H9 (cell line): Measurements from ENCODE around the gene LMNTD1. TPM values are rescaled to one million over a fixed set of nuclear protein-coding genes. Genes with fewer than 3 reads are reported as not detected.

Source experiments
- DNase-seq: peaks from one replicate; pipeline ENCODE4 v3.0.0-alpha.2; 2017
- H2AFZ ChIP-seq: one replicate; pipeline ENCODE4 v1.6.1; 2013; ENCODE audit warnings: mild to moderate bottlenecking, low read length, control low read depth, moderate library complexity
- H2AK5ac ChIP-seq: 2 replicates; pipeline ENCODE4 v1.6.1; 2013; ENCODE audit warnings: low read length, control low read depth, mixed read lengths; ENCODE audit not compliant: insufficient read length
- H2BK120ac ChIP-seq: one replicate; pipeline ENCODE4 v1.6.1; 2013; ENCODE audit warnings: low read depth, mild to moderate bottlenecking, low read length, control low read depth, inconsistent platforms; ENCODE audit not compliant: poor library complexity, severe bottlenecking
- H2BK12ac ChIP-seq: 2 replicates; pipeline ENCODE4 v1.6.1; 2013; ENCODE audit warnings: low read length, control low read depth, mixed read lengths, low read depth; ENCODE audit not compliant: insufficient read length
- H2BK15ac ChIP-seq: 2 replicates; pipeline ENCODE4 v1.6.1; 2013; ENCODE audit warnings: low read depth, low read length, control low read depth
- H2BK20ac ChIP-seq: one replicate; pipeline ENCODE4 v1.6.1; 2013; ENCODE audit warnings: low read depth, mild to moderate bottlenecking, low read length, control low read depth, inconsistent platforms; ENCODE audit not compliant: poor library complexity, severe bottlenecking
- H2BK5ac ChIP-seq: 2 replicates; pipeline ENCODE4 v1.6.1; 2013; ENCODE audit warnings: low read length, control low read depth, mixed read lengths; ENCODE audit not compliant: insufficient read length
- H3K14ac ChIP-seq: 2 replicates; pipeline ENCODE4 v1.6.1; 2013; ENCODE audit warnings: low read length, control low read depth; ENCODE audit not compliant: insufficient read depth
- H3K18ac ChIP-seq: 2 replicates; pipeline ENCODE4 v1.6.1; 2013; ENCODE audit warnings: low read depth, mild to moderate bottlenecking, mixed read lengths, low read length, control low read depth; ENCODE audit not compliant: insufficient read length
- H3K23ac ChIP-seq: 2 replicates; pipeline ENCODE4 v1.6.1; 2013; ENCODE audit warnings: low read length, control low read depth, mixed read lengths, low read depth; ENCODE audit not compliant: insufficient read length
- H3K23me2 ChIP-seq: 2 replicates; pipeline ENCODE4 v1.6.1; 2013; ENCODE audit warnings: low read depth, mild to moderate bottlenecking, mixed read lengths, low read length, control low read depth; ENCODE audit not compliant: insufficient read length, poor library complexity, severe bottlenecking
- H3K27ac ChIP-seq: 2 replicates; pipeline ENCODE4 v1.5.1; 2013; ENCODE audit warnings: low read length, control low read depth, mixed read lengths, low read depth; ENCODE audit not compliant: insufficient read length
- H3K27me3 ChIP-seq: 2 replicates; pipeline ENCODE4 v1.6.1; 2013; ENCODE audit warnings: low read length, control low read depth, inconsistent platforms; ENCODE audit not compliant: insufficient read depth
- H3K4ac ChIP-seq: 2 replicates; pipeline ENCODE4 v1.6.1; 2013; ENCODE audit warnings: low read depth, mild to moderate bottlenecking, control low read depth, inconsistent platforms, low read length, moderate library complexity
- H3K4me1 ChIP-seq: 2 replicates; pipeline ENCODE4 v1.6.1; 2013; ENCODE audit warnings: low read length, control low read depth, inconsistent platforms; ENCODE audit not compliant: insufficient read depth
- H3K4me2 ChIP-seq: 2 replicates; pipeline ENCODE4 v1.6.1; 2013; ENCODE audit warnings: low read length, control low read depth, mixed read lengths; ENCODE audit not compliant: insufficient read length, insufficient read depth
- H3K56ac ChIP-seq: 2 replicates; pipeline ENCODE4 v1.6.1; 2013; ENCODE audit warnings: low read depth, mild to moderate bottlenecking, mixed read lengths, low read length, control low read depth; ENCODE audit not compliant: insufficient read length
- H3K79me1 ChIP-seq: 2 replicates; pipeline ENCODE4 v1.6.1; 2013; ENCODE audit warnings: low read depth, mild to moderate bottlenecking, moderate library complexity, low read length, control low read depth, inconsistent platforms; ENCODE audit not compliant: insufficient read depth, poor library complexity, severe bottlenecking
- H3K79me2 ChIP-seq: 2 replicates; pipeline ENCODE4 v1.6.1; 2013; ENCODE audit warnings: low read length, control low read depth, inconsistent platforms; ENCODE audit not compliant: insufficient read depth
- H3K9ac ChIP-seq: 2 replicates; pipeline ENCODE4 v1.6.1; 2013; ENCODE audit warnings: low read length, control low read depth, mixed read lengths; ENCODE audit not compliant: insufficient read length; ENCODE audit errors: extremely low read depth
- H3K9me3 ChIP-seq: one replicate; pipeline ENCODE4 v1.6.1; 2013; ENCODE audit warnings: low read depth, low read length, inconsistent platforms; ENCODE audit not compliant: control insufficient read depth
- H3T11ph ChIP-seq: one replicate; pipeline ENCODE4 v1.6.1; 2013; ENCODE audit warnings: mild to moderate bottlenecking, low read length, control low read depth, inconsistent platforms
- H4K20me1 ChIP-seq: one replicate; pipeline ENCODE4 v1.6.1; 2013; ENCODE audit not compliant: control insufficient read depth, insufficient read length, insufficient read depth
- H4K5ac ChIP-seq: 2 replicates; pipeline ENCODE4 v1.6.1; 2013; ENCODE audit warnings: low read depth, mild to moderate bottlenecking, mixed read lengths, low read length, control low read depth; ENCODE audit not compliant: insufficient read length
- H4K8ac ChIP-seq: replicated peaks from 2 replicates; pipeline ENCODE4 v1.6.1; 2013; ENCODE audit warnings: low read length, control low read depth, mixed read lengths, low read depth; ENCODE audit not compliant: insufficient read length
- H4K91ac ChIP-seq: 2 replicates; pipeline ENCODE4 v1.6.1; 2013; ENCODE audit warnings: low read depth, mild to moderate bottlenecking, moderate library complexity, mixed read lengths, low read length, control low read depth; ENCODE audit not compliant: insufficient read length
- H3K27ac Mint-ChIP-seq, 3 experiments: 2 replicates in 2 of 3; 3 replicates in 1 of 3; pipeline ENCODE4 v1.8.0; 2020 to 2021; ENCODE audit warnings: mixed read lengths in 3 of 3, mild to moderate bottlenecking in 1 of 3, moderate library complexity in 1 of 3
- H3K27me3 Mint-ChIP-seq: 2 replicates; pipeline ENCODE4 v1.8.0; 2021; ENCODE audit warnings: low read depth, mild to moderate bottlenecking, moderate library complexity, mixed read lengths
- H3K36me3 Mint-ChIP-seq, 3 experiments: 2 replicates in 2 of 3; 3 replicates in 1 of 3; pipeline ENCODE4 v1.8.0; 2020 to 2021; ENCODE audit warnings: low read depth in 3 of 3, mixed read lengths in 3 of 3; ENCODE audit not compliant: insufficient read depth in 1 of 3
- H3K4me1 Mint-ChIP-seq, 2 experiments: 2 replicates each; pipeline ENCODE4 v1.8.0; 2020; ENCODE audit warnings: mixed read lengths in 2 of 2
- H3K4me3 Mint-ChIP-seq, 2 experiments: 2 replicates in 1 of 2; 3 replicates in 1 of 2; pipeline ENCODE4 v1.8.0; 2020 to 2021; ENCODE audit warnings: mild to moderate bottlenecking in 2 of 2, mixed read lengths in 2 of 2, moderate library complexity in 1 of 2
- H3K9me3 Mint-ChIP-seq, 2 experiments: 2 replicates in 1 of 2; 3 replicates in 1 of 2; pipeline ENCODE4 v1.8.0; 2020; ENCODE audit warnings: mild to moderate bottlenecking in 2 of 2, mixed read lengths in 2 of 2, moderate library complexity in 1 of 2
- CTCF ChIP-seq: fragments of 200-600 bp; sonication (generic); conservative IDR thresholded peaks from 3 replicates; pipeline ENCODE4 v1.8.0; 2021; ENCODE audit warnings: antibody characterized with exemption, mild to moderate bottlenecking
- WGBS: extraction: QIAGEN DNeasy Blood & Tissue Kit; methylation state at CpG from one replicate; pipeline ENCODE4 v1.1.7; 2013; ENCODE audit warnings: missing lambda C conversion rate, low lambda C conversion rate, mixed read lengths; ENCODE audit not compliant: insufficient read length; ENCODE audit errors: extremely low coverage; 5-methylcytosine and 5-hydroxymethylcytosine counted together
- total RNA-seq: library from RNA; stranded (reverse); gene quantifications from 2 replicates; pipeline ENCODE4 v1.2.1, GENCODE V29; 2021

LMNTD1 gene
- total RNA-seq, 1 experiment from 2014 or later, result not detected

- no peaks in the 10 kb centered on the region for H3K79me2 ChIP-seq
- no peak overlapping the region for H3K23ac ChIP-seq
- H2BK120ac ChIP-seq, result no peak overlapping the region
- H4K5ac ChIP-seq, result no peak overlapping the region
- no peak overlapping the region for H2AK5ac ChIP-seq
- no peak overlapping the region for H2BK12ac ChIP-seq
- no CpG with 5 or more reads among the region's 6 CpGs for WGBS
- H4K8ac ChIP-seq, result no peak overlapping the region
- no peaks in the 10 kb centered on the region; a peak in 1 of 7 replicates for H3K36me3 Mint-ChIP-seq
- H2BK15ac ChIP-seq, result no peak overlapping the region
- H3K27me3 Mint-ChIP-seq, result no peaks in the 10 kb centered on the region; the same call in 1 of the 2 replicates
- no peak overlapping the region for H3K4ac ChIP-seq
- H3K4me3 Mint-ChIP-seq, result no peak overlapping the region
- H3K9ac ChIP-seq, result no peak overlapping the region
- H3K27ac Mint-ChIP-seq, result no peak overlapping the region
- H3K4me1 ChIP-seq, result no peaks in the 10 kb centered on the region
- no peak overlapping the region for H3K27ac ChIP-seq
- H3K23me2 ChIP-seq, result no peaks in the 10 kb centered on the region
- no peaks in the 10 kb centered on the region for H3K79me1 ChIP-seq
- no peak overlapping the region for H3K18ac ChIP-seq
- no peaks in the 10 kb centered on the region; a peak in 2 of 5 replicates for H3K9me3 Mint-ChIP-seq
- no peak overlapping the region for H2BK20ac ChIP-seq
- no peak overlapping the region for H3K14ac ChIP-seq
- H3K4me2 ChIP-seq, result no peak overlapping the region
- no peak for TF ChIP-seq CTCF
- H2BK5ac ChIP-seq, result no peak overlapping the region
- no peak overlapping the region for H4K91ac ChIP-seq
- no peak overlapping the region for H3K56ac ChIP-seq
- H3K9me3 ChIP-seq, result no peaks in the 10 kb centered on the region
- H3K4me1 Mint-ChIP-seq, result no peaks in the 10 kb centered on the region
- no peak overlapping the region for H3T11ph ChIP-seq
- no peaks in the 10 kb centered on the region for H3K27me3 ChIP-seq
- DNase-seq, result no peak
- H4K20me1 ChIP-seq, result no peaks in the 10 kb centered on the region
- H2AFZ ChIP-seq, result no peak overlapping the region
Measured at GRCh38 chr12:25500651-25501050, 52.4 kb downstream of the LMNTD1 start.
